K562 (cell line): Measurements from ENCODE around the gene PINK1.

Source experiments
- FOXJ3 ChIP-seq: sonication (generic); formaldehyde crosslinking; IDR thresholded peaks from 2 replicates; pipeline ENCODE4 v1.4.0; 2020; ENCODE audit warnings: mild to moderate bottlenecking, missing genetic modification reagents
- IRF2 ChIP-seq: sonication (generic); formaldehyde crosslinking; IDR thresholded peaks from 2 replicates; pipeline ENCODE4 v1.8.1; 2022; ENCODE audit warnings: mild to moderate bottlenecking, missing genetic modification reagents
- TF ChIP-seq, protein P1 (sequence below): fragments of 250-450 bp; sonication (Bioruptor Pico); IDR thresholded peaks from 2 replicates; pipeline ENCODE4 v1.5.0; 2020; ENCODE audit warnings: mild to moderate bottlenecking

DNA sequence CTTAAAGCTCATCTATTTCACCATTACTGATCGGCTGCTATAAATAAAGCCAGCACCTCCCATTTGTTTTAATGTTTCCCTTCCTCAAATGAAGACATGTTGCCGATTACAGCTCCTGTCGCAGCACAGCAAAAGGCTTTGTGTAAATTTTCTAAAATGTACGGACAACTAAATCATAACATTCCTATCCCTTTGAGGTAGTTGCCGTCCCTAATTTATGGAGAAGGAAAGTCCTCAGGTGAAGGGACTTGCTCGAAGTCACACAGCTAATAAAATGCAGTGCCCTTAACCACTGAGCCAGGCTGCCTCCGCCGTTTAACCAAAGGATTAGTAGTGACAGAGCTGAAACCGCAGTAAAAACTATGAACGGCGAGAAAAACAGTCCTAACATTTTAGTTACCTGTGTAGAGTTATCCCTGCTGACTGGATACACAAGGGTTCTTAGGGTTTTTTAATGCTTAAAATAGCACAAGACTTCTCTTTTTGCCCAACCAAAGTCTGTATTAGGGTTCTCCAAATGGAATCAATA, 871 bp downstream of the PINK1 start:
- TF ChIP-seq, protein P1, sequence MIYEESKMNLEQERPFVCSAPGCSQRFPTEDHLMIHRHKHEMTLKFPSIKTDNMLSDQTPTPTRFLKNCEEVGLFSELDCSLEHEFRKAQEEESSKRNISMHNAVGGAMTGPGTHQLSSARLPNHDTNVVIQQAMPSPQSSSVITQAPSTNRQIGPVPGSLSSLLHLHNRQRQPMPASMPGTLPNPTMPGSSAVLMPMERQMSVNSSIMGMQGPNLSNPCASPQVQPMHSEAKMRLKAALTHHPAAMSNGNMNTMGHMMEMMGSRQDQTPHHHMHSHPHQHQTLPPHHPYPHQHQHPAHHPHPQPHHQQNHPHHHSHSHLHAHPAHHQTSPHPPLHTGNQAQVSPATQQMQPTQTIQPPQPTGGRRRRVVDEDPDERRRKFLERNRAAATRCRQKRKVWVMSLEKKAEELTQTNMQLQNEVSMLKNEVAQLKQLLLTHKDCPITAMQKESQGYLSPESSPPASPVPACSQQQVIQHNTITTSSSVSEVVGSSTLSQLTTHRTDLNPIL (CRISPR knock-in tag), result no peak
- TF ChIP-seq IRF2 (CRISPR knock-in tag), result no peak
- TF ChIP-seq FOXJ3 (CRISPR knock-in tag), result 0 out of 2 replicates have a peak, but pooled peaks have one; percentile 8
